ENCODE data around the gene TMOD1. TPM values are rescaled to one million over a fixed set of nuclear protein-coding genes. Genes with fewer than 3 reads are reported as not detected.

The TMOD1 gene
- total RNA-seq, 2 donors from 2014 or later, result 7.0 to 8.0 TPM

DNA sequence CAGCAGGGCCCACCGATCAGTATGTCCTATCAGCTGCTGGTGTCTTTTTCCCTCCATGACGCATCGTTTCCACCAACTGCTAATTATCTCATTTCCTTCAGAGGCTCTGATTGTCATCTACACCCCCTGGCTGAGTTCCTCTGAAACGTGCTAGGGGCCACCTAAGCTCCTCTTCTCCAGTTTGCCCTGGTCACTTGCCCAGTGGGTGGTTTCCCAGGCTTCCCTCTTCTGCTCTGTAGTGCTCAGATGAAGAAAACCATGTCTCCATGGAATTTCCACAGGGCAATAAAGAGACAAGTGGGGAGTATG is 66.4 kb downstream of the TMOD1 start:
- DNase-seq (ENCODE audit: low spot score), result no peak
- intact Hi-C loops (cut with DNase I), result no loop called here
- H3K9me3 ChIP-seq, result no peaks in the 10 kb centered on the region
- WGBS, result 67% methylated on average over 4 of the region's 4 CpGs
- H3K36me3 ChIP-seq, result no peaks in the 10 kb centered on the region
- TF ChIP-seq POLR2AphosphoS5 (IDR thresholded peaks at IDR 0.05) (no peak), CTCF (IDR thresholded peaks at IDR 0.05) (no peak), POLR2A (IDR thresholded peaks at IDR 0.05) (no peak)
- no peak overlapping the region for H3K4me3 ChIP-seq
- peak overlapping the region; percentile 68 to 75 for H3K27ac ChIP-seq
- no peaks in the 10 kb centered on the region for H3K27me3 ChIP-seq (replicated peaks; ENCODE audit: insufficient read depth)
- H3K4me1 ChIP-seq (replicated peaks), result peaks cover 18% of the 10 kb centered on the region

DNA sequence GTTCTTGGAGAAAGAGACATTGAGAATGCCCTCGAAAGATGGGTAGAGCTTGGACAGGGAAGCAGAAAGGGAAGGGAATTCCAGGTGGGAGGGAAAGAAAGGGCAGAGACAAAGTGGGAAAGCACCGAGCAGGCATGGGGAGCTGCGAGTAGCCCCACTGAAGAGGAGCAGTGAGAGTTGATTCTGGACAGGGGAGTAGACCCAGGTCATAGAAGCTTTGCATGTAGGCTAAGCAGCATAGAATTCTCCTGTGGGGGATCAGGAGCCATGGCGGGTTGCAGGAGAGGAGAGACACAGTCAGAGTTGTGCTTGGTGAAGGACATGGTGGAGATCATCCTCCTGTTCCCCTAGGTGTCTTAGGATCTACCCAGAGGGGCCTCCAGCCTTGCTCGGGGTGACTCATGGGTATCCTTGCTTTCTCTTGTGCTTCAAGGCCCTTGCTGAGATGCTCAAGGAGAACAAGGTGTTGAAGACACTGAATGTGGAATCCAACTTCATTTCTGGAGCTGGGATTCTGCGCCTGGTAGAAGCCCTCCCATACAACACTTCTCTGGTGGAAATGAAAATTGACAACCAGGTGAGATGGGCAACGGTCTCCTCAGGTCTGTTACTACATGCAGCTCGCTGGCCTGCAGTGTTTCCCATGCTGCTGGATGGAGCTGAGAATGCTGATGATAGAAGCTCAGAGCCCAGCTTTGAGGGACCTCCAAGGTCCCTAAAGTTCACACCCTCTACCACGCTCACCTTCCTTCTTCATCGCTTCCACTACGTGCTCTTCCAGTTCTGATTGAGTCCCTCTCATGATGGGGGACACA is 67.2 kb downstream of the TMOD1 start:
- no peak for DNase-seq (ENCODE audit: low spot score)
- no peak overlapping the region for H3K4me3 ChIP-seq
- H3K9me3 ChIP-seq, result no peaks in the 10 kb centered on the region
- no peaks in the 10 kb centered on the region for H3K27me3 ChIP-seq (replicated peaks; ENCODE audit: insufficient read depth)
- 97% methylated on average over 11 of the region's 11 CpGs for WGBS
- H3K36me3 ChIP-seq, result no peaks in the 10 kb centered on the region
- H3K27ac ChIP-seq, result peak overlapping the region in 1 of 2 donors; percentile 75
- intact Hi-C loops (cut with DNase I), result no loop called here
- TF ChIP-seq CTCF (IDR thresholded peaks at IDR 0.05) (no peak), POLR2A (IDR thresholded peaks at IDR 0.05) (no peak), POLR2AphosphoS5 (IDR thresholded peaks at IDR 0.05) (no peak)
- H3K4me1 ChIP-seq (replicated peaks), result peaks cover 18% of the 10 kb centered on the region

DNA sequence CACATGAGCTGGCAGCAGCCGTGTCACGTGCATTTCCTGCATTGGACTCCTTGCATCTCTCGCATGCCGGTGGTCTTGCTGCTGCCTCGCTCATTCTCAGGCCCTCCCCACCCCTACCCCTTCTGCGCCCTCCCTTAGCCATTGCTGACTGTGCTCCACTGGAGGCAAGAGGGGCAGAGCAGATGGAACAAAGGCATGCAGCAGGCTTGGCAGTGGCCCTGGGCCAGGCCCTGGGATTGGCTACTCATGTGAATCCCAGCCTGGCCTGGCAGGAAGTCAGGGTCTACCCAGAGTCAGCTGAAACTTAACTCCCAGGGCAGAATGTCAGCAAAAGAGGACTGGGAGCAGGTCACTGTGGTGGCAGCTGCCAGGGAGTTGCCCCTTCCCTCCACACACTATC is 69.4 kb downstream of the TMOD1 start:
- Histone ChIP-seq H3K27ac (no peak overlapping the region), H3K4me1 (replicated peaks) (peaks cover 10% of the 10 kb centered on the region), H3K9me3 (no peaks in the 10 kb centered on the region), H3K27me3 (replicated peaks; ENCODE audit: insufficient read depth) (no peaks in the 10 kb centered on the region), H3K36me3 (no peaks in the 10 kb centered on the region), H3K4me3 (no peak overlapping the region)
- no peak for TF ChIP-seq CTCF (IDR thresholded peaks at IDR 0.05)
- no peak for TF ChIP-seq POLR2A (IDR thresholded peaks at IDR 0.05)
- TF ChIP-seq POLR2AphosphoS5 (IDR thresholded peaks at IDR 0.05), result no peak
- DNase-seq (ENCODE audit: low spot score), result no peak
- intact Hi-C loops (cut with DNase I), result no loop called here
- WGBS, result 79% methylated on average over 6 of the region's 6 CpGs

DNA sequence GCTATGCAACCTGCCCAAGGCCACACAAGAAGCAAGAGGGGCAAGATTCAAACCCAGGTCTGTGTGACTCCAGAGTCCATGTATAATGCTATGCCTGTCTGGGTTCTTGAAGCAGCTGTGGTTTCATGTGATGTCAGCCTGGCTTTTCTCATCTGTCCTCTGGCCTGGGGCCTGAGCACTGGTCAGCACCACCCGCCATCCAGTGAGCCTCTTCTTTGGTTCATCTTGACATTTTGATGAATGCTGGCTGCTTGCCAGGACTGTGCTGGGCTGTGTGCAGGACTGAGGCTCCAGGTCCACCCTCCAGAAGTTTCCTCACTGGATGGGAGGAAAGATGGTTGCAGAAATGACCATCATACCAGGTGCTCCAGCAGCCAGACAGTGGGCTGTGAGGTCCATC is 70.2 kb downstream of the TMOD1 start:
- Histone ChIP-seq H3K4me3 (no peak overlapping the region), H3K4me1 (replicated peaks) (peaks cover 10% of the 10 kb centered on the region), H3K36me3 (no peaks in the 10 kb centered on the region), H3K27me3 (replicated peaks; ENCODE audit: insufficient read depth) (no peaks in the 10 kb centered on the region), H3K27ac (no peak overlapping the region), H3K9me3 (no peaks in the 10 kb centered on the region)
- intact Hi-C loops (cut with DNase I), result no loop called here
- no peak for DNase-seq (ENCODE audit: low spot score)
- no peak for TF ChIP-seq POLR2AphosphoS5 (IDR thresholded peaks at IDR 0.05)
- no peak for TF ChIP-seq POLR2A (IDR thresholded peaks at IDR 0.05)
- no peak for TF ChIP-seq CTCF (IDR thresholded peaks at IDR 0.05)
- 50% methylated on average over 1 of the region's 1 CpG for WGBS

- Histone ChIP-seq H3K4me3 (no peak overlapping the region), H3K27me3 (replicated peaks; ENCODE audit: insufficient read depth) (no peaks in the 10 kb centered on the region), H3K4me1 (replicated peaks) (peaks cover 6% of the 10 kb centered on the region), H3K36me3 (no peaks in the 10 kb centered on the region), H3K27ac (no peak overlapping the region), H3K9me3 (no peaks in the 10 kb centered on the region)
- TF ChIP-seq POLR2A (IDR thresholded peaks at IDR 0.05), result no peak
- no peak for TF ChIP-seq CTCF (IDR thresholded peaks at IDR 0.05)
- no peak for TF ChIP-seq POLR2AphosphoS5 (IDR thresholded peaks at IDR 0.05)
- DNase-seq (ENCODE audit: low spot score), result no peak
- WGBS, result 81% methylated on average over 9 of the region's 9 CpGs
- intact Hi-C loops (cut with DNase I), result no loop called here
Measured at GRCh38 chr9:97572196-97572891, 70.9 kb downstream of the TMOD1 start.
